Endothelial cell of umbilical vein (primary cell): ENCODE results near the gene VTI1A. TPM values are rescaled to one million over a fixed set of nuclear protein-coding genes. Genes with fewer than 3 reads are reported as not detected.

Experiments used
- BruUV-seq: library from RNA; stranded (reverse); fragments of 400-500 nt; replicated peaks from 2 replicates; lab custom pipeline; 2021; lab: Mats Ljungman, UMichigan
- CTCF ChIA-PET: fragments of 300-600, 350-600 bp; sonication (Branson Sonifier 250); formaldehyde crosslinking; loops from one replicate; lab custom pipeline; 2021; ENCODE audit warnings: antibody characterized with exemption, inconsistent platforms; lab: Charles Lee
- POLR2A ChIA-PET: fragments of 300-600, 350-600 bp; sonication (Branson Sonifier 250); formaldehyde crosslinking; loops from one replicate; lab custom pipeline; 2021; ENCODE audit warnings: antibody characterized with exemption, inconsistent platforms; lab: Charles Lee
- DNase-seq: peaks from one replicate; pipeline ENCODE4 v3.0.0-alpha.2; 2011; ENCODE audit warnings: low read depth, low spot score
- FAIRE-seq: peaks from 2 replicates; lab custom pipeline; 2011; peaks lifted over from hg19 to GRCh38; lab: Jason Lieb, UNC
- H2AFZ ChIP-seq: 2 replicates; pipeline ENCODE4 v1.6.0; 2012; ENCODE audit warnings: low read depth, low read length, control low read depth, inconsistent platforms
- H3K27ac ChIP-seq: 2 replicates; pipeline ENCODE4 v1.5.1; 2011; ENCODE audit warnings: low read depth, mild to moderate bottlenecking, control low read depth, low read length, moderate library complexity; ENCODE audit not compliant: insufficient read depth
- H3K27me3 ChIP-seq, 2 experiments: 2 replicates each; pipeline versions ENCODE4 v1.6.0 to v1.6.1; 2011; ENCODE audit warnings: low read length in 2 of 2, mixed read lengths in 1 of 2; ENCODE audit not compliant: control insufficient read depth in 2 of 2, insufficient read depth in 2 of 2
- H3K36me3 ChIP-seq, 2 experiments: 2 replicates in 1 of 2; 3 replicates in 1 of 2; pipeline ENCODE4 v1.5.1; 2011; ENCODE audit warnings: low read length in 2 of 2, mild to moderate bottlenecking in 1 of 2, moderate library complexity in 1 of 2; ENCODE audit not compliant: control insufficient read depth in 2 of 2, insufficient read depth in 2 of 2; ENCODE audit errors: extremely low read depth in 1 of 2
- H3K4me1 ChIP-seq: 3 replicates; pipeline ENCODE4 v1.5.1; 2011; ENCODE audit warnings: mild to moderate bottlenecking, low read length; ENCODE audit not compliant: control insufficient read depth, insufficient read depth; ENCODE audit errors: extremely low read depth
- H3K4me2 ChIP-seq: 2 replicates; pipeline ENCODE4 v1.6.1; 2011; ENCODE audit warnings: low read length, control low read depth, mixed read lengths; ENCODE audit not compliant: insufficient read depth
- H3K4me3 ChIP-seq, 3 experiments: fragments of 200-600 bp in 1 of 3; sonication (generic), shearing (Covaris generic) in 1 of 3; replicated peaks in 1 of 3; 2 replicates each; pipeline ENCODE4 v1.5.1; 2011 to 2016; ENCODE audit warnings: control low read depth in 3 of 3, low read length in 3 of 3, mild to moderate bottlenecking in 2 of 3, inconsistent platforms in 1 of 3, low read depth in 1 of 3, moderate library complexity in 1 of 3; ENCODE audit not compliant: insufficient read depth in 1 of 3
- H3K79me2 ChIP-seq: 2 replicates; pipeline ENCODE4 v1.6.0; 2012; ENCODE audit warnings: low read length, inconsistent platforms; ENCODE audit not compliant: control insufficient read depth, insufficient read depth
- H3K9ac ChIP-seq: replicated peaks from 2 replicates; pipeline ENCODE3; 2011; ENCODE audit warnings: low read length, control low read depth; ENCODE audit not compliant: insufficient read depth; ENCODE audit errors: extremely low read depth
- H3K9me1 ChIP-seq: replicated peaks from 3 replicates; pipeline ENCODE4 v1.6.0; 2011; ENCODE audit warnings: mild to moderate bottlenecking, low read length; ENCODE audit not compliant: control insufficient read depth, insufficient read depth; ENCODE audit errors: extremely low read depth
- H3K9me3 ChIP-seq: replicated peaks from 2 replicates; pipeline ENCODE4 v1.5.1; 2012; ENCODE audit warnings: low read length, inconsistent platforms; ENCODE audit not compliant: control insufficient read depth, insufficient read depth
- H4K20me1 ChIP-seq: replicated peaks from 2 replicates; pipeline ENCODE3; 2011; ENCODE audit warnings: mild to moderate bottlenecking, low read length; ENCODE audit not compliant: control insufficient read depth, insufficient read depth; ENCODE audit errors: extremely low read depth
- EZH2 ChIP-seq: IDR thresholded peaks from 2 replicates; pipeline ENCODE4 v1.6.1; 2012; ENCODE audit warnings: borderline replicate concordance, low read depth, mild to moderate bottlenecking, moderate library complexity, low read length, inconsistent platforms; ENCODE audit not compliant: severe bottlenecking
- FOS ChIP-seq: IDR thresholded peaks from 2 replicates; pipeline ENCODE4 v1.6.1; 2011; ENCODE audit warnings: mild to moderate bottlenecking, low read length, moderate library complexity, borderline replicate concordance; ENCODE audit not compliant: insufficient read depth
- GATA2 ChIP-seq: IDR thresholded peaks from 2 replicates; pipeline ENCODE4 v1.7.0; 2011; ENCODE audit warnings: low read depth, mild to moderate bottlenecking, moderate library complexity, mixed read lengths, low read length; ENCODE audit not compliant: insufficient read length, insufficient read depth
- MAX ChIP-seq: IDR thresholded peaks from 2 replicates; pipeline ENCODE4 v1.6.1; 2011; ENCODE audit not compliant: insufficient read depth, insufficient read length
- MYC ChIP-seq: IDR thresholded peaks from one replicate; pipeline ENCODE4 v1.6.1; 2011; ENCODE audit warnings: mild to moderate bottlenecking, low read depth, low read length
- dilution Hi-C: fragments of 300-500 bp; cut with MboI; formaldehyde crosslinking; loops from one replicate; pipeline ENCODE4 v1.15.0; 2019; ENCODE audit warnings: low sequenced_read_pairs; ENCODE audit not compliant: extremely low pct_ligation_motif_present
- intact Hi-C: fragments of 100-400 bp; cut with micrococcal nuclease; formaldehyde crosslinking; loops from one replicate; pipeline ENCODE4 v1.10.0; 2022
- polyA plus RNA-seq, 4 experiments: library from polyadenylated mRNA; depleted of rRNA in 3 of 4; stranded (reverse) in 3 of 4; unstranded in 1 of 4; fragments of >200 nt; gene quantifications; 2 replicates each; pipeline versions ENCODE4 v1.2.1 to v1.2.3, GENCODE V29; 2011 to 2012; ENCODE audit warnings: missing spikeins in 1 of 4
- total RNA-seq: library from RNA; stranded (reverse); gene quantifications from 2 replicates; pipeline ENCODE4 v1.2.3, GENCODE V29; 2021
- TF ChIP-seq, protein P1 (sequence below), 2 donors: IDR thresholded peaks; 1 replicate in 1 of 2; 2 replicates in 1 of 2; pipeline ENCODE4 v1.5.1; 2011; ENCODE audit warnings: low read length in 2 of 2, mild to moderate bottlenecking in 2 of 2, moderate library complexity in 2 of 2, control low read depth in 1 of 2, inconsistent platforms in 1 of 2, low read depth in 1 of 2; ENCODE audit not compliant: insufficient read depth in 1 of 2; ENCODE audit errors: extremely low read depth in 1 of 2

Gene VTI1A
- total and polyA plus RNA-seq, 2 donors (not counting 3 experiments of a cell fraction or from before 2014, with no cell fraction given), result 10.8 to 35.6 TPM

DNA sequence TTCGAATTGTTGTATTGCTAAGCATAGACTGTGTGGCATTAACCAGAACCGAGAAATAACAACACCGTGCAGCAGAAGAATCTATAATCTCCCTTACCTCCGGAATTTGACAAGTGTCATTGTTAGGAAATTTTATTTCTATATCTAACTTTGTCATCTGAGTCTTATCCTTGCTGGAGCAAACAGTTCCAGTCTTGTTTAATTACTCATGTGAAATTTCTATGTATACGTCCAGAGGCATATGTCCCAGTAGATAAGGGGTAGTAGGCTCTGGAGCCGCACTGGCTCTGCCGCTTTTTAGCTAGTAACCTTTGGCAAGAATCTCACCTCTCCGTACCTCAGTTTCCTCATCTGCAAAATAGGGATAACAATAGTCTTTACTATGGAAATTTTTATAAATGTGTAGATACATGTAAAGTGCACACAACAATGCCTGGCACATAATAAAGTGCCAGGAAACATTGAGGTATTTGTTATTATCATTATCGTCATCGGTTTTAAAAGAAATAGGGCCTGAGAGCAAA lies 228.6 kb downstream of the VTI1A start:
- dilution Hi-C loops, result no loop called here
- BruUV-seq, result no TSS peak

More for the DNA sequence above, 228.6 kb downstream of the VTI1A start:
- FAIRE-seq, result no peak
- H3K9me3 ChIP-seq, result no peaks in the 10 kb centered on the region
- no peak overlapping the region for H2AFZ ChIP-seq
- no peaks in the 10 kb centered on the region for H4K20me1 ChIP-seq
- no peak overlapping the region for H3K4me3 ChIP-seq
- POLR2A ChIA-PET, result no interaction called here
- no peaks in the 10 kb centered on the region for H3K9me1 ChIP-seq
- no peak overlapping the region for H3K27ac ChIP-seq
- no peak for DNase-seq
- peaks cover 10% of the 10 kb centered on the region for H3K4me1 ChIP-seq
- intact Hi-C loops, result no loop called here
- CTCF ChIA-PET, result no interaction called here
- H3K79me2 ChIP-seq, result no peaks in the 10 kb centered on the region
- no peak overlapping the region for H3K4me2 ChIP-seq
- H3K36me3 ChIP-seq, result no peaks in the 10 kb centered on the region
- no peak for TF ChIP-seq EZH2
- no peak for TF ChIP-seq MAX
- no peak for TF ChIP-seq GATA2
- TF ChIP-seq, protein P1, sequence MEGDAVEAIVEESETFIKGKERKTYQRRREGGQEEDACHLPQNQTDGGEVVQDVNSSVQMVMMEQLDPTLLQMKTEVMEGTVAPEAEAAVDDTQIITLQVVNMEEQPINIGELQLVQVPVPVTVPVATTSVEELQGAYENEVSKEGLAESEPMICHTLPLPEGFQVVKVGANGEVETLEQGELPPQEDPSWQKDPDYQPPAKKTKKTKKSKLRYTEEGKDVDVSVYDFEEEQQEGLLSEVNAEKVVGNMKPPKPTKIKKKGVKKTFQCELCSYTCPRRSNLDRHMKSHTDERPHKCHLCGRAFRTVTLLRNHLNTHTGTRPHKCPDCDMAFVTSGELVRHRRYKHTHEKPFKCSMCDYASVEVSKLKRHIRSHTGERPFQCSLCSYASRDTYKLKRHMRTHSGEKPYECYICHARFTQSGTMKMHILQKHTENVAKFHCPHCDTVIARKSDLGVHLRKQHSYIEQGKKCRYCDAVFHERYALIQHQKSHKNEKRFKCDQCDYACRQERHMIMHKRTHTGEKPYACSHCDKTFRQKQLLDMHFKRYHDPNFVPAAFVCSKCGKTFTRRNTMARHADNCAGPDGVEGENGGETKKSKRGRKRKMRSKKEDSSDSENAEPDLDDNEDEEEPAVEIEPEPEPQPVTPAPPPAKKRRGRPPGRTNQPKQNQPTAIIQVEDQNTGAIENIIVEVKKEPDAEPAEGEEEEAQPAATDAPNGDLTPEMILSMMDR (IDR thresholded peaks at IDR 0.05; ENCODE audit: extremely low read depth in 1 of 2, insufficient read depth in 1 of 2, low read depth in 1 of 2, low read length in 2 of 2), result no peak
- no peak for TF ChIP-seq MYC
- TF ChIP-seq FOS, result no peak
- no peaks in the 10 kb centered on the region for H3K27me3 ChIP-seq
- H3K9ac ChIP-seq, result no peak overlapping the region
